ENCODE results near the gene STAT5B. TPM values are rescaled to one million over a fixed set of nuclear protein-coding genes. Genes with fewer than 3 reads are reported as not detected.

The STAT5B gene
- total and polyA plus RNA-seq, 2 of the 13 experiments (the other 11 are each of a cell fraction or from before 2014, with no cell fraction given), result 21.0 to 42.8 TPM

DNA sequence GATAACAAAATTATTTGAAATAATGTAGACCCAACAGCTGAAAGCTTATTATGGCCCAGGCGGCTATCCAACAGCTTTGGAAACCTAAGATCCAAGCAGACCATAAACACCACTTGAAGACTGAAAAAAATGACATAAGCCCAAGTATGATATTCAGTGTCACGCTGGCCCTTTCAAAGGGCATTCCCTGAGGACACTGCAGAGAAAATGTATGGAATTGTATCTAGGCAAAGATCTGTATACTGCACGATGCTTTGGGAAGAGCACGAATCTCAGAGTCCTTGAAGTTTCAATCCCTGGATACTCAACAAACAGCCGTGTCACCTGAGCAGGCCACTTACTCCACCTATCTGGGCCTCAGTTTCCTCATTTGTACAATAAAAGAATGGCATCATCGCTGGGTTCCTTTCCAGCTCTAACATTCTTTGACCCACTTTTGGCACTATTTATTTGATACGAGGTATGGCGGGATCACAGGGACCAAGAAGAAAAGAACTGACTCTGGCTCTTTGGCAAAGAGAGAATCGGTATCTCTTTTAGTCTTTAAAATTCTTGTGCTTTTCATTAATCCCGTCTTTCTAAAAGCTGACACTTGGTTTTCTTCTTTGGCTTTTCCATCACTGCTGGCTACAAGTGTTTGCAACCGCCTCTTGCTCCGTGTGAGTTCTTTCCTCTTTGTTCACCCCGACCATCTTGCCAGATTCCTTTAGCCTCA is 1.2 kb downstream of the STAT5B start (continued):
- TF ChIP-seq, protein P1, sequence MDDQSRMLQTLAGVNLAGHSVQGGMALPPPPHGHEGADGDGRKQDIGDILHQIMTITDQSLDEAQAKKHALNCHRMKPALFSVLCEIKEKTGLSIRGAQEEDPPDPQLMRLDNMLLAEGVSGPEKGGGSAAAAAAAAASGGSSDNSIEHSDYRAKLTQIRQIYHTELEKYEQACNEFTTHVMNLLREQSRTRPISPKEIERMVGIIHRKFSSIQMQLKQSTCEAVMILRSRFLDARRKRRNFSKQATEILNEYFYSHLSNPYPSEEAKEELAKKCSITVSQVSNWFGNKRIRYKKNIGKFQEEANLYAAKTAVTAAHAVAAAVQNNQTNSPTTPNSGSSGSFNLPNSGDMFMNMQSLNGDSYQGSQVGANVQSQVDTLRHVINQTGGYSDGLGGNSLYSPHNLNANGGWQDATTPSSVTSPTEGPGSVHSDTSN (CRISPR knock-in tag; IDR thresholded peaks at IDR 0.05; ENCODE audit: borderline replicate concordance), result 0 out of 2 replicates have a peak, but pooled peaks have one; percentile 19
- TF ChIP-seq MED1 (CRISPR knock-in tag; IDR thresholded peaks at IDR 0.05) (0 out of 2 replicates have a peak, but pooled peaks have one; percentile 9), ONECUT2 (CRISPR knock-in tag; IDR thresholded peaks at IDR 0.05) (no peak), NFIC (IDR thresholded peaks at IDR 0.05; ENCODE audit: low read length) (no peak), SNAI1 (CRISPR knock-in tag; IDR thresholded peaks at IDR 0.05; ENCODE audit: borderline replicate concordance) (no peak), ZNF761 (CRISPR knock-in tag; conservative IDR thresholded peaks at IDR 0.05) (0 out of 2 replicates have a peak, but pooled peaks have one; percentile 48), ARNT2 (CRISPR knock-in tag; IDR thresholded peaks at IDR 0.05; ENCODE audit: low read depth) (0 out of 2 replicates have a peak, but pooled peaks have one; percentile 33)
- TF ChIP-seq, protein P2, sequence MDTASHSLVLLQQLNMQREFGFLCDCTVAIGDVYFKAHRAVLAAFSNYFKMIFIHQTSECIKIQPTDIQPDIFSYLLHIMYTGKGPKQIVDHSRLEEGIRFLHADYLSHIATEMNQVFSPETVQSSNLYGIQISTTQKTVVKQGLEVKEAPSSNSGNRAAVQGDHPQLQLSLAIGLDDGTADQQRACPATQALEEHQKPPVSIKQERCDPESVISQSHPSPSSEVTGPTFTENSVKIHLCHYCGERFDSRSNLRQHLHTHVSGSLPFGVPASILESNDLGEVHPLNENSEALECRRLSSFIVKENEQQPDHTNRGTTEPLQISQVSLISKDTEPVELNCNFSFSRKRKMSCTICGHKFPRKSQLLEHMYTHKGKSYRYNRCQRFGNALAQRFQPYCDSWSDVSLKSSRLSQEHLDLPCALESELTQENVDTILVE (CRISPR knock-in tag; IDR thresholded peaks at IDR 0.05), result 0 out of 2 replicates have a peak, but pooled peaks have one; percentile 10
- TF ChIP-seq, protein P3, sequence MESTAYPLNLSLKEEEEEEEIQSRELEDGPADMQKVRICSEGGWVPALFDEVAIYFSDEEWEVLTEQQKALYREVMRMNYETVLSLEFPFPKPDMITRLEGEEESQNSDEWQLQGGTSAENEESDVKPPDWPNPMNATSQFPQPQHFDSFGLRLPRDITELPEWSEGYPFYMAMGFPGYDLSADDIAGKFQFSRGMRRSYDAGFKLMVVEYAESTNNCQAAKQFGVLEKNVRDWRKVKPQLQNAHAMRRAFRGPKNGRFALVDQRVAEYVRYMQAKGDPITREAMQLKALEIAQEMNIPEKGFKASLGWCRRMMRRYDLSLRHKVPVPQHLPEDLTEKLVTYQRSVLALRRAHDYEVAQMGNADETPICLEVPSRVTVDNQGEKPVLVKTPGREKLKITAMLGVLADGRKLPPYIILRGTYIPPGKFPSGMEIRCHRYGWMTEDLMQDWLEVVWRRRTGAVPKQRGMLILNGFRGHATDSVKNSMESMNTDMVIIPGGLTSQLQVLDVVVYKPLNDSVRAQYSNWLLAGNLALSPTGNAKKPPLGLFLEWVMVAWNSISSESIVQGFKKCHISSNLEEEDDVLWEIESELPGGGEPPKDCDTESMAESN (CRISPR knock-in tag; conservative IDR thresholded peaks at IDR 0.05), result 0 out of 2 replicates have a peak, but pooled peaks have one; percentile 27
- TF ChIP-seq, protein P4, sequence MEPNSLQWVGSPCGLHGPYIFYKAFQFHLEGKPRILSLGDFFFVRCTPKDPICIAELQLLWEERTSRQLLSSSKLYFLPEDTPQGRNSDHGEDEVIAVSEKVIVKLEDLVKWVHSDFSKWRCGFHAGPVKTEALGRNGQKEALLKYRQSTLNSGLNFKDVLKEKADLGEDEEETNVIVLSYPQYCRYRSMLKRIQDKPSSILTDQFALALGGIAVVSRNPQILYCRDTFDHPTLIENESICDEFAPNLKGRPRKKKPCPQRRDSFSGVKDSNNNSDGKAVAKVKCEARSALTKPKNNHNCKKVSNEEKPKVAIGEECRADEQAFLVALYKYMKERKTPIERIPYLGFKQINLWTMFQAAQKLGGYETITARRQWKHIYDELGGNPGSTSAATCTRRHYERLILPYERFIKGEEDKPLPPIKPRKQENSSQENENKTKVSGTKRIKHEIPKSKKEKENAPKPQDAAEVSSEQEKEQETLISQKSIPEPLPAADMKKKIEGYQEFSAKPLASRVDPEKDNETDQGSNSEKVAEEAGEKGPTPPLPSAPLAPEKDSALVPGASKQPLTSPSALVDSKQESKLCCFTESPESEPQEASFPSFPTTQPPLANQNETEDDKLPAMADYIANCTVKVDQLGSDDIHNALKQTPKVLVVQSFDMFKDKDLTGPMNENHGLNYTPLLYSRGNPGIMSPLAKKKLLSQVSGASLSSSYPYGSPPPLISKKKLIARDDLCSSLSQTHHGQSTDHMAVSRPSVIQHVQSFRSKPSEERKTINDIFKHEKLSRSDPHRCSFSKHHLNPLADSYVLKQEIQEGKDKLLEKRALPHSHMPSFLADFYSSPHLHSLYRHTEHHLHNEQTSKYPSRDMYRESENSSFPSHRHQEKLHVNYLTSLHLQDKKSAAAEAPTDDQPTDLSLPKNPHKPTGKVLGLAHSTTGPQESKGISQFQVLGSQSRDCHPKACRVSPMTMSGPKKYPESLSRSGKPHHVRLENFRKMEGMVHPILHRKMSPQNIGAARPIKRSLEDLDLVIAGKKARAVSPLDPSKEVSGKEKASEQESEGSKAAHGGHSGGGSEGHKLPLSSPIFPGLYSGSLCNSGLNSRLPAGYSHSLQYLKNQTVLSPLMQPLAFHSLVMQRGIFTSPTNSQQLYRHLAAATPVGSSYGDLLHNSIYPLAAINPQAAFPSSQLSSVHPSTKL (CRISPR knock-in tag; IDR thresholded peaks at IDR 0.05), result peak; percentile 7; the same call in 1 of the 2 replicates
- TF ChIP-seq, protein P5, sequence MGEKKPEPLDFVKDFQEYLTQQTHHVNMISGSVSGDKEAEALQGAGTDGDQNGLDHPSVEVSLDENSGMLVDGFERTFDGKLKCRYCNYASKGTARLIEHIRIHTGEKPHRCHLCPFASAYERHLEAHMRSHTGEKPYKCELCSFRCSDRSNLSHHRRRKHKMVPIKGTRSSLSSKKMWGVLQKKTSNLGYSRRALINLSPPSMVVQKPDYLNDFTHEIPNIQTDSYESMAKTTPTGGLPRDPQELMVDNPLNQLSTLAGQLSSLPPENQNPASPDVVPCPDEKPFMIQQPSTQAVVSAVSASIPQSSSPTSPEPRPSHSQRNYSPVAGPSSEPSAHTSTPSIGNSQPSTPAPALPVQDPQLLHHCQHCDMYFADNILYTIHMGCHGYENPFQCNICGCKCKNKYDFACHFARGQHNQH (CRISPR knock-in tag; IDR thresholded peaks at IDR 0.05), result peak; percentile 18; the same call in 1 of the 2 replicates
- TF ChIP-seq, protein P6, sequence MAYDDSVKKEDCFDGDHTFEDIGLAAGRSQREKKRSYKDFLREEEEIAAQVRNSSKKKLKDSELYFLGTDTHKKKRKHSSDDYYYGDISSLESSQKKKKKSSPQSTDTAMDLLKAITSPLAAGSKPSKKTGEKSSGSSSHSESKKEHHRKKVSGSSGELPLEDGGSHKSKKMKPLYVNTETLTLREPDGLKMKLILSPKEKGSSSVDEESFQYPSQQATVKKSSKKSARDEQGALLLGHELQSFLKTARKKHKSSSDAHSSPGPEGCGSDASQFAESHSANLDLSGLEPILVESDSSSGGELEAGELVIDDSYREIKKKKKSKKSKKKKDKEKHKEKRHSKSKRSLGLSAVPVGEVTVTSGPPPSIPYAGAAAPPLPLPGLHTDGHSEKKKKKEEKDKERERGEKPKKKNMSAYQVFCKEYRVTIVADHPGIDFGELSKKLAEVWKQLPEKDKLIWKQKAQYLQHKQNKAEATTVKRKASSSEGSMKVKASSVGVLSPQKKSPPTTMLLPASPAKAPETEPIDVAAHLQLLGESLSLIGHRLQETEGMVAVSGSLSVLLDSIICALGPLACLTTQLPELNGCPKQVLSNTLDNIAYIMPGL (CRISPR knock-in tag; IDR thresholded peaks at IDR 0.05; ENCODE audit: borderline replicate concordance in 1 of 2, low read depth in 1 of 2), result peak in 1 of 2 experiments; percentile 33; a peak in 1 of 4 replicates
- TF ChIP-seq, protein P7, sequence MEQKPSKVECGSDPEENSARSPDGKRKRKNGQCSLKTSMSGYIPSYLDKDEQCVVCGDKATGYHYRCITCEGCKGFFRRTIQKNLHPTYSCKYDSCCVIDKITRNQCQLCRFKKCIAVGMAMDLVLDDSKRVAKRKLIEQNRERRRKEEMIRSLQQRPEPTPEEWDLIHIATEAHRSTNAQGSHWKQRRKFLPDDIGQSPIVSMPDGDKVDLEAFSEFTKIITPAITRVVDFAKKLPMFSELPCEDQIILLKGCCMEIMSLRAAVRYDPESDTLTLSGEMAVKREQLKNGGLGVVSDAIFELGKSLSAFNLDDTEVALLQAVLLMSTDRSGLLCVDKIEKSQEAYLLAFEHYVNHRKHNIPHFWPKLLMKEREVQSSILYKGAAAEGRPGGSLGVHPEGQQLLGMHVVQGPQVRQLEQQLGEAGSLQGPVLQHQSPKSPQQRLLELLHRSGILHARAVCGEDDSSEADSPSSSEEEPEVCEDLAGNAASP (CRISPR knock-in tag; IDR thresholded peaks at IDR 0.05; ENCODE audit: borderline replicate concordance), result 0 out of 2 replicates have a peak, but pooled peaks have one; percentile 2
